HCT116 (cell line): Measurements from ENCODE around the gene STH.

Experiments
- EZH2 ChIP-seq: fragments of 200-600 bp; sonication (generic); IDR thresholded peaks from 2 replicates; pipeline ENCODE4 v1.6.1; 2017; ENCODE audit warnings: antibody characterized with exemption, mixed run types
- FOSL1 ChIP-seq: IDR thresholded peaks from 2 replicates; pipeline ENCODE4 v1.6.1; 2012; ENCODE audit warnings: low read depth
- POLR2A ChIP-seq: IDR thresholded peaks from 2 replicates; pipeline ENCODE4 v1.7.0; 2011; ENCODE audit warnings: borderline replicate concordance; ENCODE audit not compliant: insufficient read depth, insufficient read length; ENCODE audit errors: extremely low read depth
- POLR2AphosphoS5 ChIP-seq: IDR thresholded peaks from 2 replicates; pipeline ENCODE4 v1.6.1; 2011; ENCODE audit warnings: mild to moderate bottlenecking, low read depth, low read length, moderate library complexity
- SIN3A ChIP-seq: IDR thresholded peaks from 2 replicates; pipeline ENCODE4 v1.6.1; 2012; ENCODE audit warnings: low read depth
- TCF7L2 ChIP-seq: IDR thresholded peaks from 2 replicates; pipeline ENCODE4 v1.7.0; 2011; ENCODE audit warnings: borderline replicate concordance, inconsistent platforms; ENCODE audit not compliant: insufficient read depth, insufficient read length; ENCODE audit errors: extremely low read depth
- ZNF274 ChIP-seq: fragments of 200-500 bp; sonication (Bioruptor generic); IDR thresholded peaks from 2 replicates; pipeline ENCODE4 v1.6.1; 2014; ENCODE audit warnings: mild to moderate bottlenecking, low read depth, low read length, inconsistent platforms
- TF ChIP-seq, protein P1 (sequence below), 3 experiments: fragments of 200-600 bp in 1 of 3; sonication (generic) in 1 of 3; IDR thresholded peaks in 2 of 3; conservative IDR thresholded peaks in 1 of 3; 2 replicates each; pipeline ENCODE4 v1.5.1; 2012 to 2017; ENCODE audit warnings: low read depth in 2 of 3, low read length in 2 of 3, antibody characterized with exemption in 1 of 3, borderline replicate concordance in 1 of 3, control low read depth in 1 of 3, mild to moderate bottlenecking in 1 of 3, mixed read lengths in 1 of 3, mixed run types in 1 of 3, moderate library complexity in 1 of 3; ENCODE audit not compliant: insufficient read depth in 1 of 3

GRCh38 chr17:46043606-46044005, 44.6 kb downstream of the STH start:
- TF ChIP-seq POLR2A = no peak
- TF ChIP-seq, protein P1, sequence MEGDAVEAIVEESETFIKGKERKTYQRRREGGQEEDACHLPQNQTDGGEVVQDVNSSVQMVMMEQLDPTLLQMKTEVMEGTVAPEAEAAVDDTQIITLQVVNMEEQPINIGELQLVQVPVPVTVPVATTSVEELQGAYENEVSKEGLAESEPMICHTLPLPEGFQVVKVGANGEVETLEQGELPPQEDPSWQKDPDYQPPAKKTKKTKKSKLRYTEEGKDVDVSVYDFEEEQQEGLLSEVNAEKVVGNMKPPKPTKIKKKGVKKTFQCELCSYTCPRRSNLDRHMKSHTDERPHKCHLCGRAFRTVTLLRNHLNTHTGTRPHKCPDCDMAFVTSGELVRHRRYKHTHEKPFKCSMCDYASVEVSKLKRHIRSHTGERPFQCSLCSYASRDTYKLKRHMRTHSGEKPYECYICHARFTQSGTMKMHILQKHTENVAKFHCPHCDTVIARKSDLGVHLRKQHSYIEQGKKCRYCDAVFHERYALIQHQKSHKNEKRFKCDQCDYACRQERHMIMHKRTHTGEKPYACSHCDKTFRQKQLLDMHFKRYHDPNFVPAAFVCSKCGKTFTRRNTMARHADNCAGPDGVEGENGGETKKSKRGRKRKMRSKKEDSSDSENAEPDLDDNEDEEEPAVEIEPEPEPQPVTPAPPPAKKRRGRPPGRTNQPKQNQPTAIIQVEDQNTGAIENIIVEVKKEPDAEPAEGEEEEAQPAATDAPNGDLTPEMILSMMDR (IDR thresholded peaks at IDR 0.05 in 2 of 3, conservative IDR thresholded peaks at IDR 0.05 in 1 of 3; ENCODE audit: borderline replicate concordance in 1 of 3, insufficient read depth in 1 of 3, low read depth in 2 of 3, low read length in 2 of 3) = no peak
- TF ChIP-seq EZH2 = no peak
- TF ChIP-seq ZNF274 = no peak
- TF ChIP-seq FOSL1 = no peak
- TF ChIP-seq TCF7L2 = no peak
- TF ChIP-seq SIN3A = no peak
- TF ChIP-seq POLR2AphosphoS5 = no peak
